ENCODE measurements around the gene FOXR1. TPM values are rescaled to one million over a fixed set of nuclear protein-coding genes. Genes with fewer than 3 reads are reported as not detected.

Gene FOXR1
- total RNA-seq, 6 experiments from 2014 or later: not detected

GRCh38 chr11:118924591-118925585 is 46.7 kb upstream of the FOXR1 start:
- no peaks in the 10 kb centered on the region for H3K9me3 Mint-ChIP-seq
- peaks cover 25% of the 10 kb centered on the region for H3K36me3 Mint-ChIP-seq (ENCODE audit: low read depth)
- H3K27me3 Mint-ChIP-seq (ENCODE audit: insufficient read depth): peaks cover 6% of the 10 kb centered on the region
- H3K4me1 Mint-ChIP-seq (ENCODE audit: low read depth): peaks cover 43% of the 10 kb centered on the region
- H3K27ac Mint-ChIP-seq: peak overlapping the region; percentile 61
- no peak for DNase-seq
- H3K4me3 Mint-ChIP-seq: peak overlapping the region; percentile 92
- TF ChIP-seq CTCF (IDR thresholded peaks at IDR 0.05): no peak

DNA sequence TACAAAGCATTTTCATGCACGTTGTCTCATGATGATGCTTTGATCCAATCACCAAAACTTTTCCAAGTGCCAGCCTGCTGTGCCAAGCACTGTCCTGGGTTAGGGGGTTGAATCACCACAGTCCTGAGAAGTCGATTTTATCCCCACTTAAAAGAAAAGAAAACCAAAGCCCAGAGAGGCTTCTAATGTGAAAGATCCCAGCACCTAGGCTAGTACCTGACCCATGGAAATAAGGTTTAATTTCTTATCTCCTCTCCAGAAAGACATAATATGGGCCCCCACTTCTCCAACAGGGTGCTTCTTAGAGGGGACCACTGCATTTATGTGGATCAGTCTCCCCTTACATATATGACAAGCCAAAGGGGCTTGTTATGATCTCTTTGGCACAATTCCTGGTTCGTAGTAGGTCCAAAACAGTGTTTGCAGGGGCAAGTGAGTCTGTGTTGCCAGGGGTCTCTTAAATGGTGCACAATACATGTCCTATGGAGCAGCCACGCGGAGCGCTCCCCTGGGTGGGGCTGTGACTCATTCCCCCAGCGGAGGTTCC is 43.9 kb upstream of the FOXR1 start:
- Mint-ChIP-seq H3K27me3 (ENCODE audit: insufficient read depth) (peaks cover 3% of the 10 kb centered on the region), H3K9me3 (no peaks in the 10 kb centered on the region), H3K36me3 (ENCODE audit: low read depth) (peaks cover 20% of the 10 kb centered on the region), H3K4me1 (ENCODE audit: low read depth) (peaks cover 41% of the 10 kb centered on the region), H3K27ac (peak overlapping the region; percentile 84), H3K4me3 (peak overlapping the region; percentile 96)
- TF ChIP-seq CTCF (IDR thresholded peaks at IDR 0.05): no peak
- no peak for DNase-seq

- H3K4me1 Mint-ChIP-seq (ENCODE audit: low read depth): peaks cover 45% of the 10 kb centered on the region
- peaks cover 14% of the 10 kb centered on the region for H3K36me3 Mint-ChIP-seq (ENCODE audit: low read depth)
- H3K9me3 Mint-ChIP-seq: no peaks in the 10 kb centered on the region
- TF ChIP-seq CTCF (IDR thresholded peaks at IDR 0.05): peak; percentile 98
- H3K27ac Mint-ChIP-seq: peak overlapping the region; percentile 84
- H3K4me3 Mint-ChIP-seq: peak overlapping the region; percentile 96
- DNase-seq: peak; percentile 94
- H3K27me3 Mint-ChIP-seq (ENCODE audit: insufficient read depth): no peaks in the 10 kb centered on the region; the same call in 1 of the 2 replicates
Measured at GRCh38 chr11:118928101-118928869, 43.3 kb upstream of the FOXR1 start.

- Mint-ChIP-seq H3K4me3 (peak overlapping the region; percentile 96), H3K27ac (peak overlapping the region; percentile 84), H3K27me3 (ENCODE audit: insufficient read depth) (no peaks in the 10 kb centered on the region; the same call in 1 of the 2 replicates), H3K9me3 (no peaks in the 10 kb centered on the region), H3K36me3 (ENCODE audit: low read depth) (peaks cover 7% of the 10 kb centered on the region), H3K4me1 (ENCODE audit: low read depth) (peaks cover 51% of the 10 kb centered on the region)
- no peak for TF ChIP-seq CTCF (IDR thresholded peaks at IDR 0.05)
- no peak for DNase-seq
Measured at GRCh38 chr11:118928870-118929500, 42.6 kb upstream of the FOXR1 start.

GRCh38 chr11:118929501-118930093 is 42.0 kb upstream of the FOXR1 start:
- peak overlapping the region; percentile 96 for H3K4me3 Mint-ChIP-seq
- peak; percentile 60 for DNase-seq
- TF ChIP-seq CTCF (IDR thresholded peaks at IDR 0.05): no peak
- H3K9me3 Mint-ChIP-seq: no peaks in the 10 kb centered on the region
- peaks cover 51% of the 10 kb centered on the region for H3K4me1 Mint-ChIP-seq (ENCODE audit: low read depth)
- H3K27ac Mint-ChIP-seq: peak overlapping the region; percentile 46; the same call in 1 of the 2 replicates
- H3K36me3 Mint-ChIP-seq (ENCODE audit: low read depth): peaks cover 1% of the 10 kb centered on the region
- H3K27me3 Mint-ChIP-seq (ENCODE audit: insufficient read depth): no peaks in the 10 kb centered on the region

All from HFFc6 (cell line).